K562 (cell line): ENCODE results near the gene TCF19. TPM values are rescaled to one million over a fixed set of nuclear protein-coding genes. Genes with fewer than 3 reads are reported as not detected.

Source experiments
- ATAC-seq: fragments of 200-7000 bp; cut with Tn5 transposase; 3 replicates; pipeline ENCODE4 v1.9.1; 2020; ENCODE audit warnings: moderate library complexity
- BruUV-seq: library from RNA; stranded (reverse); fragments of 400-500 nt; replicated peaks from 2 replicates; lab custom pipeline; 2021; lab: Mats Ljungman, UMichigan
- CTCF ChIA-PET: fragments of 300-600 bp; formaldehyde crosslinking; extraction: SDS; loops from one replicate; lab custom pipeline; 2021; ENCODE audit warnings: low intra/inter-chr PET ratio; lab: Yijun Ruan, JAX
- POLR2A ChIA-PET: fragments of 300-600, 350-650 bp; sonication (Branson Sonifier 250); formaldehyde crosslinking; extraction: SDS; loops from one replicate; lab custom pipeline; 2021; ENCODE audit warnings: antibody characterized with exemption, inconsistent platforms; lab: Yijun Ruan, JAX
- DNase-seq, 4 experiments: peaks; one replicate each; pipeline versions ENCODE4 v3.0.0 to v3.0.0-alpha.2; 2011 to 2018; ENCODE audit warnings: low spot score in 3 of 4, mixed read lengths in 3 of 4; ENCODE audit errors: extremely low read depth in 1 of 4
- FAIRE-seq: peaks from 2 replicates; lab custom pipeline; 2011; peaks lifted over from hg19 to GRCh38; lab: Jason Lieb, UNC
- H2AFZ ChIP-seq: 2 replicates; pipeline ENCODE4 v1.6.0; 2011; ENCODE audit warnings: low read depth, low read length, control low read depth, inconsistent platforms
- H3K27ac ChIP-seq: fragments of 200-600 bp; 3 replicates; pipeline ENCODE4 v1.8.0; 2011; ENCODE audit warnings: low read depth, mild to moderate bottlenecking, control low read depth, inconsistent platforms, low read length, moderate library complexity, mixed read lengths; ENCODE audit errors: extremely low read depth
- H3K27me3 ChIP-seq, 2 experiments: fragments of 300-600 bp in 1 of 2; 2 replicates in 1 of 2; 3 replicates in 1 of 2; pipeline versions ENCODE4 v1.6.0 to v1.8.0; 2011; ENCODE audit warnings: inconsistent platforms in 2 of 2, low read length in 2 of 2, mild to moderate bottlenecking in 1 of 2, mixed read lengths in 1 of 2, moderate library complexity in 1 of 2; ENCODE audit not compliant: control insufficient read depth in 2 of 2, insufficient read depth in 2 of 2
- H3K36me3 ChIP-seq: fragments of 300-600 bp; 3 replicates; pipeline ENCODE4 v1.8.0; 2011; ENCODE audit warnings: mild to moderate bottlenecking, low read length, inconsistent platforms; ENCODE audit not compliant: control insufficient read depth, insufficient read depth
- H3K4me1 ChIP-seq, 2 experiments: fragments of 200-600 bp in 1 of 2; replicated peaks in 1 of 2; 2 replicates in 1 of 2; 3 replicates in 1 of 2; pipeline versions ENCODE4 v1.5.1 to v1.8.0; 2011; ENCODE audit warnings: inconsistent platforms in 2 of 2, low read length in 2 of 2, mild to moderate bottlenecking in 1 of 2, mixed read lengths in 1 of 2, moderate library complexity in 1 of 2; ENCODE audit not compliant: control insufficient read depth in 2 of 2, insufficient read depth in 2 of 2
- H3K4me2 ChIP-seq: 2 replicates; pipeline ENCODE4 v1.6.1; 2011; ENCODE audit warnings: low read length, control low read depth, inconsistent platforms, mixed read lengths; ENCODE audit not compliant: insufficient read depth
- H3K4me3 ChIP-seq: fragments of 200-600 bp; sonication (generic), shearing (Covaris generic); 2 replicates; pipeline ENCODE4 v1.5.1; 2016; ENCODE audit warnings: control low read depth, inconsistent platforms
- H3K79me2 ChIP-seq: fragments of 200-600 bp; 3 replicates; pipeline ENCODE4 v1.8.0; 2011; ENCODE audit warnings: low read length, inconsistent platforms; ENCODE audit not compliant: control insufficient read depth, insufficient read depth
- H3K9ac ChIP-seq, 2 experiments: 2 replicates each; pipeline versions ENCODE4 v1.6.0 to v1.6.1; 2011; ENCODE audit warnings: low read depth in 2 of 2, low read length in 2 of 2, control low read depth in 1 of 2, inconsistent platforms in 1 of 2, mild to moderate bottlenecking in 1 of 2, mixed read lengths in 1 of 2; ENCODE audit not compliant: insufficient read depth in 1 of 2
- H3K9me1 ChIP-seq: one replicate; pipeline ENCODE4 v1.6.0; 2011; ENCODE audit warnings: inconsistent platforms, mild to moderate bottlenecking, low read length, moderate library complexity; ENCODE audit not compliant: control insufficient read depth, insufficient read depth
- H3K9me3 ChIP-seq: replicated peaks from 2 replicates; pipeline ENCODE4 v1.5.1; 2011; ENCODE audit warnings: low read depth, low read length, inconsistent platforms; ENCODE audit not compliant: control insufficient read depth, insufficient read depth
- H4K20me1 ChIP-seq: replicated peaks from 2 replicates; pipeline ENCODE4 v1.6.1; 2011; ENCODE audit warnings: low read length, inconsistent platforms, mixed read lengths; ENCODE audit not compliant: control insufficient read depth, insufficient read depth
- BCOR ChIP-seq: fragments of 450-650 bp; IDR thresholded peaks from 2 replicates; pipeline ENCODE4 v1.6.1; 2016
- CREB3L1 ChIP-seq: fragments of 450-650 bp; IDR thresholded peaks from 2 replicates; pipeline ENCODE4 v1.6.1; 2014; ENCODE audit warnings: low read depth, mild to moderate bottlenecking, moderate library complexity, borderline replicate concordance
- CXXC5 ChIP-seq: fragments of 250-450 bp; sonication (Bioruptor Pico); IDR thresholded peaks from 2 replicates; pipeline ENCODE4 v1.8.0; 2022; ENCODE audit warnings: inconsistent platforms, mild to moderate bottlenecking, moderate library complexity
- EP400 ChIP-seq: fragments of 450-650 bp; IDR thresholded peaks from 2 replicates; pipeline ENCODE4 v1.6.1; 2017; ENCODE audit warnings: antibody characterized with exemption, mild to moderate bottlenecking, moderate library complexity
- FOSL1 ChIP-seq: fragments of 200-800 bp; sonication (Bioruptor generic); conservative IDR thresholded peaks from 2 replicates; pipeline ENCODE4 v1.6.1; 2016; ENCODE audit warnings: missing genetic modification characterization, missing compliant biosample characterization
- ILF3 ChIP-seq: fragments of 450-650 bp; IDR thresholded peaks from 2 replicates; pipeline ENCODE4 v1.6.1; 2018; ENCODE audit warnings: antibody characterized with exemption, mild to moderate bottlenecking, moderate library complexity, borderline replicate concordance
- POLR2B ChIP-seq: fragments of 450-650 bp; IDR thresholded peaks from 2 replicates; pipeline ENCODE4 v1.6.1; 2018; ENCODE audit warnings: low read depth; ENCODE audit not compliant: partially characterized antibody
- SIN3A ChIP-seq, 2 experiments: fragments of 150-350 bp in 1 of 2; IDR thresholded peaks; 2 replicates each; pipeline ENCODE4 v1.6.1; 2011 to 2016; ENCODE audit warnings: borderline replicate concordance in 2 of 2, low read depth in 2 of 2, low read length in 2 of 2, mild to moderate bottlenecking in 2 of 2, moderate library complexity in 2 of 2; ENCODE audit not compliant: control insufficient read depth in 1 of 2
- SMARCA4 ChIP-seq: fragments of 450-650 bp; IDR thresholded peaks from 2 replicates; pipeline ENCODE4 v1.6.1; 2016
- TFE3 ChIP-seq: fragments of 450-650 bp; formaldehyde crosslinking; IDR thresholded peaks from 2 replicates; pipeline ENCODE4 v1.4.0; 2020; ENCODE audit warnings: mild to moderate bottlenecking, mixed read lengths
- TOE1 ChIP-seq, 2 experiments: fragments of 450-650 bp in 1 of 2; sonication (generic) in 1 of 2; formaldehyde crosslinking in 1 of 2; IDR thresholded peaks; 2 replicates each; pipeline versions ENCODE4 v1.7.1 to v1.8.0; 2016 to 2022; ENCODE audit warnings: borderline replicate concordance in 2 of 2, mild to moderate bottlenecking in 2 of 2, antibody characterized with exemption in 1 of 2, inconsistent platforms in 1 of 2, low read depth in 1 of 2, missing genetic modification reagents in 1 of 2, moderate library complexity in 1 of 2
- U2AF1 ChIP-seq: fragments of 200-400 bp; formaldehyde crosslinking; optimal IDR thresholded peaks from 2 replicates; pipeline ENCODE3; 2017; ENCODE audit warnings: mild to moderate bottlenecking, low read depth, low read length, moderate library complexity
- ZBTB7A ChIP-seq: IDR thresholded peaks from 2 replicates; pipeline ENCODE4 v1.6.1; 2011; ENCODE audit warnings: low read depth, mild to moderate bottlenecking, low read length, moderate library complexity, borderline replicate concordance; ENCODE audit not compliant: control insufficient read depth
- ZNF133 ChIP-seq: fragments of 250-450 bp; sonication (Bioruptor Pico); IDR thresholded peaks from 2 replicates; pipeline ENCODE4 v1.4.0; 2020; ENCODE audit warnings: mild to moderate bottlenecking
- ZNF311 ChIP-seq: fragments of 250-450 bp; sonication (Bioruptor Pico); IDR thresholded peaks from 2 replicates; pipeline ENCODE4 v1.4.0; 2020; ENCODE audit warnings: mild to moderate bottlenecking, moderate library complexity
- ZZZ3 ChIP-seq: fragments of 450-650 bp; IDR thresholded peaks from 2 replicates; pipeline ENCODE4 v1.6.1; 2016; ENCODE audit warnings: antibody characterized with exemption, mild to moderate bottlenecking, moderate library complexity
- WGBS: fragments of 100-300 bp; shearing (Covaris generic); methylation state at CpG from one replicate; pipeline ENCODE4 v1.1.6; 2016; ENCODE audit warnings: low coverage, mixed read lengths; ENCODE audit not compliant: insufficient coverage; ENCODE audit errors: missing lambda C conversion rate; 5-methylcytosine and 5-hydroxymethylcytosine counted together
- in situ Hi-C: fragments of 300-500 bp; cut with MboI; formaldehyde crosslinking; loops from 4 replicates; pipeline ENCODE4 v1.15.0; 2018; ENCODE audit warnings: inconsistent platforms, mixed read lengths
- intact Hi-C: fragments of 100-400 bp; cut with micrococcal nuclease; formaldehyde crosslinking; loops from 2 replicates; pipeline ENCODE4 v1.14.2; 2022
- polyA plus RNA-seq, 8 experiments: library from polyadenylated mRNA; depleted of rRNA in 4 of 8; stranded (reverse) in 5 of 8; unstranded in 3 of 8; fragments of >200 nt; fragmentation: Nextera tagmentation in 2 of 8; fragmentation: Illumina TruSeq in 1 of 8; extraction: Ambion mirVana in 2 of 8; extraction: Trizol in 1 of 8; gene quantifications; 2 replicates each; pipeline versions ENCODE4 v1.2.1 to v1.2.3, GENCODE V29; 2011 to 2014; ENCODE audit warnings: inconsistent platforms in 1 of 8, missing spikeins in 1 of 8
- total RNA-seq, 7 experiments: library from RNA; depleted of rRNA in 6 of 7; stranded (reverse); fragments of >200 nt in 6 of 7; fragmentation: Illumina TruSeq in 2 of 7; extraction: Trizol in 2 of 7; gene quantifications; 2 replicates each; pipeline versions ENCODE4 v1.2.1 to v1.2.3, GENCODE V29; 2011 to 2021; ENCODE audit warnings: low replicate concordance in 1 of 7
- TF ChIP-seq, protein P1 (sequence below): fragments of 250-450 bp; sonication (Bioruptor Pico); IDR thresholded peaks from 2 replicates; pipeline ENCODE4 v1.4.0; 2020

TCF19 gene
- total and polyA plus RNA-seq, 9 of the 15 experiments (the other 6 are each of a cell fraction or from before 2014, with no cell fraction given): 4.2 to 42.5 (median 25.7) TPM

DNA sequence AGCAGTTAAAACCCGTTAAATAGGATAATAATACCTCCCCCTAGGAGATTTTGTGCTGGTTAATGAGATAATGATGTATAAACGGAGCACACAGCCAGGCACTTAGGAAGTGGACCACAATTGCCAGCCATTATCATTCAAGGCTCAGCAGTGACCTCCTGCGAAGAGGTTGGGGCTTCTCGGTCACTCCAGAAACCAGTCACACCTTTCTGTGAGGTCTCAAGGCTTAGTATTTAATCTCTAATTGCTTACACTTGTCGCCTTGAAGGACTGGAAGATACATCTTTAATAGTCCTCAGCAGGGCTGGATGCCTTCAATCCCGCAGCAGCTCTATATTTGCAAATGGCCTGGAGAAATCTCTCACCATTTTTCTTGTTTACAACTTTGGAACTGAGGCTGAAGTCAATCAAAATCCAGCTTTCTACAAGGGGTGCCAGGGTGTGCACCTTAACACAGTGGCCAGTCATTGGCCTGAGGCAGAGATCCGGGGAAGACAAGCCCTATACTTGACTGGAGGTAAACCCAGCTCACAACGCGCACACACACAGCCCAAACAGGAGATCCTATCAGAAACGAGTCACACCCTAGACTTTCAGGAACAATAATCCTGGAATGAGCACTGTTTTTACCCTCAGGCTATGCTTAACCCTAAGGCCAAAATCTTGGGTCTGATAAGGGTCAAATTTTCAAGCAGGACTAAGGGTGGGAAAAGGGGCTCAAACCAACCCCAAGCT is 10.9 kb downstream of the TCF19 start:
- peak; percentile 89 for FAIRE-seq
- TF ChIP-seq ZBTB7A (no peak), TFE3 (CRISPR knock-in tag) (no peak), BCOR (no peak), ZZZ3 (no peak), ZNF311 (CRISPR knock-in tag) (no peak), ILF3 (no peak), ZNF133 (CRISPR knock-in tag) (0 out of 2 replicates have a peak, but pooled peaks have one; percentile 23), SIN3A (IDR thresholded peaks at IDR 0.05; ENCODE audit: borderline replicate concordance in 2 of 2, control insufficient read depth in 1 of 2, low read depth in 2 of 2, low read length in 2 of 2) (no peak), CREB3L1 (no peak), TOE1 (IDR thresholded peaks at IDR 0.05; ENCODE audit: borderline replicate concordance) (no peak), TOE1 (CRISPR knock-in tag; IDR thresholded peaks at IDR 0.05; ENCODE audit: borderline replicate concordance, low read depth) (no peak), CXXC5 (CRISPR knock-in tag) (peak; percentile 17), SMARCA4 (0 out of 2 replicates have a peak, but pooled peaks have one; percentile 13), POLR2B (no peak), FOSL1 (tag) (0 out of 2 replicates have a peak, but pooled peaks have one; percentile 22), U2AF1 (no peak), EP400 (no peak)
- TF ChIP-seq, protein P1, sequence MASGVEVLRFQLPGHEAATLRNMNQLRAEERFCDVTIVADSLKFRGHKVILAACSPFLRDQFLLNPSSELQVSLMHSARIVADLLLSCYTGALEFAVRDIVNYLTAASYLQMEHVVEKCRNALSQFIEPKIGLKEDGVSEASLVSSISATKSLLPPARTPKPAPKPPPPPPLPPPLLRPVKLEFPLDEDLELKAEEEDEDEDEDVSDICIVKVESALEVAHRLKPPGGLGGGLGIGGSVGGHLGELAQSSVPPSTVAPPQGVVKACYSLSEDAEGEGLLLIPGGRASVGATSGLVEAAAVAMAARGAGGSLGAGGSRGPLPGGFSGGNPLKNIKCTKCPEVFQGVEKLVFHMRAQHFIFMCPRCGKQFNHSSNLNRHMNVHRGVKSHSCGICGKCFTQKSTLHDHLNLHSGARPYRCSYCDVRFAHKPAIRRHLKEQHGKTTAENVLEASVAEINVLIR (CRISPR knock-in tag): no peak

More for the DNA sequence above, 10.9 kb downstream of the TCF19 start:
- H3K4me1 ChIP-seq: peaks cover 18 to 26% of the 10 kb centered on the region in 2 experiments
- no peaks in the 10 kb centered on the region for H3K27me3 ChIP-seq
- DNase-seq: peak; percentile 33 to 46 (median 44)
- ATAC-seq: peak; percentile 65
- no peaks in the 10 kb centered on the region for H3K9me3 ChIP-seq
- peak overlapping the region in 1 of 2 experiments; percentile 82; a peak in 2 of 4 replicates for H3K9ac ChIP-seq
- ChIA-PET CTCF (no interaction called here), POLR2A (interaction anchor here (0.6 to 2.0 kb wide), 12 partner anchors 9 to 1630 kb away, joined by 3 to 7 read pairs (median 4); partner anchors contain the start of genes MICA and TCF19)
- no peak overlapping the region for H3K4me3 ChIP-seq
- peak overlapping the region; percentile 33; the same call in 1 of the 2 replicates for H3K4me2 ChIP-seq
- no TSS peak for BruUV-seq
- WGBS: 24% methylated on average over 10 of the region's 10 CpGs
- H3K9me1 ChIP-seq: no peaks in the 10 kb centered on the region
- no peak overlapping the region; the same call in 2 of the 3 replicates for H3K27ac ChIP-seq
- peak overlapping the region; percentile 64 for H2AFZ ChIP-seq
- H3K36me3 ChIP-seq: no peaks in the 10 kb centered on the region
- in situ Hi-C loops (no loop called here), intact Hi-C loops (no loop called here)
- no peaks in the 10 kb centered on the region for H3K79me2 ChIP-seq
- H4K20me1 ChIP-seq: no peaks in the 10 kb centered on the region
